ENCODE data around the gene TMEM19. TPM values are rescaled to one million over a fixed set of nuclear protein-coding genes. Genes with fewer than 3 reads are reported as not detected.
"Not testable (repeated sequence)": the region's sequence is repeated elsewhere in the genome, so short reads cannot be mapped to it uniquely, and the experiment has no call there.

Gene TMEM19
- total RNA-seq, 1 experiment from 2014 or later = 14.3 TPM

DNA sequence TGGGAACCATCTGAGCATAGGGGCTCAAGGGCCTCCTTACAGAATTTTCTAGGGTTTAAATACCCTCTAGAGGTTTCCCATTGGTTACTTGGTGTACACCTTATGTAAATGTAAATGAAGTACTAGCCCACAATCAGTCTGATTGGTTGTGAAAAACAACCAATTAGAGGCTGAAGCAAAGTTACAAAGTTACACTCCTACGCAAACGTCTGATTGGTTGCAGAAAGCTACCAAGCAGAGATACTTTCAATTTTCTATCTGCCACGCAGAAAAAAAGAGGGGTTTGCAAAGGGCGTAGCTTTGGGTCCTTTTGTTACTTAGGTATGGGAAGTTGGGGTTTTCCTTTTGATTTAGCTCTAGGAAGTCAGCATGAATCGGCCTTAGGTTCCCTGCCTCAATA is 1.8 kb upstream of the TMEM19 start:
- Histone ChIP-seq H2AFZ (ENCODE audit: low read length) (no peak overlapping the region), H3K79me2 (ENCODE audit: low read length) (peaks cover 19% of the 10 kb centered on the region), H3K4me3 (ENCODE audit: low read length) (no peak overlapping the region), H3K27ac (ENCODE audit: low read length) (no peak overlapping the region), H3K36me3 (ENCODE audit: low read depth, low read length) (no peaks in the 10 kb centered on the region), H3F3A (ENCODE audit: low read length, unreplicated experiment) (no peaks in the 10 kb centered on the region), H4K20me1 (ENCODE audit: low read length) (no peaks in the 10 kb centered on the region), H3K9ac (ENCODE audit: low read length) (no peak overlapping the region), H3K4me2 (ENCODE audit: low read length) (no peak overlapping the region), H3K27me3 (ENCODE audit: low read length) (no peaks in the 10 kb centered on the region), H3K9me2 (replicated peaks; ENCODE audit: low read length) (no peaks in the 10 kb centered on the region), H3K9me3 (ENCODE audit: low read length) (no peaks in the 10 kb centered on the region), H3K4me1 (ENCODE audit: insufficient read depth, low read length) (peaks cover 25% of the 10 kb centered on the region)
- intact Hi-C loops (cut with micrococcal nuclease) = no loop called here
- TF ChIP-seq EZH2phosphoT487 (IDR thresholded peaks at IDR 0.05; ENCODE audit: borderline replicate concordance, low read length) (no peak), EZH2 (IDR thresholded peaks at IDR 0.05; ENCODE audit: low read length, unreplicated experiment) (no peak)
- TF ChIP-seq, protein P1, sequence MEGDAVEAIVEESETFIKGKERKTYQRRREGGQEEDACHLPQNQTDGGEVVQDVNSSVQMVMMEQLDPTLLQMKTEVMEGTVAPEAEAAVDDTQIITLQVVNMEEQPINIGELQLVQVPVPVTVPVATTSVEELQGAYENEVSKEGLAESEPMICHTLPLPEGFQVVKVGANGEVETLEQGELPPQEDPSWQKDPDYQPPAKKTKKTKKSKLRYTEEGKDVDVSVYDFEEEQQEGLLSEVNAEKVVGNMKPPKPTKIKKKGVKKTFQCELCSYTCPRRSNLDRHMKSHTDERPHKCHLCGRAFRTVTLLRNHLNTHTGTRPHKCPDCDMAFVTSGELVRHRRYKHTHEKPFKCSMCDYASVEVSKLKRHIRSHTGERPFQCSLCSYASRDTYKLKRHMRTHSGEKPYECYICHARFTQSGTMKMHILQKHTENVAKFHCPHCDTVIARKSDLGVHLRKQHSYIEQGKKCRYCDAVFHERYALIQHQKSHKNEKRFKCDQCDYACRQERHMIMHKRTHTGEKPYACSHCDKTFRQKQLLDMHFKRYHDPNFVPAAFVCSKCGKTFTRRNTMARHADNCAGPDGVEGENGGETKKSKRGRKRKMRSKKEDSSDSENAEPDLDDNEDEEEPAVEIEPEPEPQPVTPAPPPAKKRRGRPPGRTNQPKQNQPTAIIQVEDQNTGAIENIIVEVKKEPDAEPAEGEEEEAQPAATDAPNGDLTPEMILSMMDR (conservative IDR thresholded peaks at IDR 0.05; ENCODE audit: low read depth, low read length) = no peak
- ATAC-seq (no peak), DNase-seq (no peak)
- CTCF ChIA-PET = interaction anchor here (0.6 kb wide), 1 partner anchor 21 kb away, joined by 4 read pairs; no protein-coding TSS in a partner anchor
- POLR2A ChIA-PET (ENCODE audit: unreplicated experiment) = no interaction called here
- BruUV-seq (replicated peaks) = no TSS peak

DNA sequence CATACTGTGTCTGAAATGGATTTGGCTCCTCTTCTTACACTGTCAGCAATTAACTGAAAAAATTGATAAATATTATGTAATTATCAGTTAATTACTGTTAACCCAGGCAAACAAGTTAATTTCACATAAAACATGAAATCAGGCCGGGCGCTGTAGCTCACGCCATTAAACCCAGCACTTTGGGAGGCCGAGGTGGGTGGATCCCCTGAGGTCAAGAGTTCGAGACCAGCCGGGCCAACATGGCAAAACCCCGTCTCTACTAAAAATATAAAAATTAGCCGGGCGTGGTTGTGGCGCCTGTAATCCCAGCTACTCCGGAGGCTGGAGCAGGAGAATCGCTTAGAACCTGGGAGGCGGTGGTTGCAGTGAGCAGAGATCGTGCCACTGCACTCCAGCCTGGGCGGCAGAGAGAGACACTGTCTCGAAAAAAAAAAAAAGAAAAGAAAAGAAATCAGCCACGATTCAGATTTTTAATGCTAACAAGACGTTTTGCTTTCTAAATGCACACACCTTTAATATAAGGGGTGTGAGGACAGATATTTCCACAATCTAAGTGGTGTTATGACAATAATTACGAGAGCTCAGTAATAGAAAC is 473 bp upstream of the TMEM19 start:
- peak overlapping the region; percentile 90 for H3K4me2 ChIP-seq (ENCODE audit: low read length)
- H3K4me3 ChIP-seq (ENCODE audit: low read length) = peak overlapping the region; percentile 69
- CTCF ChIA-PET = interaction anchor here (0.6 to 1.9 kb wide), 5 partner anchors 22 to 69 kb away, joined by 3 to 24 read pairs (median 5); partner anchors contain the start of genes RAB21 and ZFC3H1
- no peaks in the 10 kb centered on the region for H3K27me3 ChIP-seq (ENCODE audit: low read length)
- H4K20me1 ChIP-seq (ENCODE audit: low read length) = no peaks in the 10 kb centered on the region
- H3K27ac ChIP-seq (ENCODE audit: low read length) = peak overlapping the region; percentile 67
- no peaks in the 10 kb centered on the region for H3K36me3 ChIP-seq (ENCODE audit: low read depth, low read length)
- peak overlapping the region; percentile 91 for H2AFZ ChIP-seq (ENCODE audit: low read length)
- peaks cover 25% of the 10 kb centered on the region for H3K4me1 ChIP-seq (ENCODE audit: insufficient read depth, low read length)
- H3F3A ChIP-seq (ENCODE audit: low read length, unreplicated experiment) = no peaks in the 10 kb centered on the region
- peaks cover 19% of the 10 kb centered on the region for H3K79me2 ChIP-seq (ENCODE audit: low read length)
- intact Hi-C loops (cut with micrococcal nuclease) = no loop called here
- peak overlapping the region; percentile 83 for H3K9ac ChIP-seq (ENCODE audit: low read length)
- TF ChIP-seq EZH2 (IDR thresholded peaks at IDR 0.05; ENCODE audit: low read length, unreplicated experiment) = no peak
- TF ChIP-seq, protein P1 (conservative IDR thresholded peaks at IDR 0.05; ENCODE audit: low read depth, low read length) = no peak
- no peak for TF ChIP-seq EZH2phosphoT487 (IDR thresholded peaks at IDR 0.05; ENCODE audit: borderline replicate concordance, low read length)
- TSS peak; percentile 82 for BruUV-seq (replicated peaks)
- H3K9me3 ChIP-seq (ENCODE audit: low read length) = no peaks in the 10 kb centered on the region
- H3K9me2 ChIP-seq (replicated peaks; ENCODE audit: low read length) = no peaks in the 10 kb centered on the region
- ATAC-seq = no peak
- no peak for DNase-seq
- POLR2A ChIA-PET (ENCODE audit: unreplicated experiment) = interaction anchor here (0.5 to 1.2 kb wide), 3 partner anchors 21 to 1999 kb away, joined by 3 to 8 read pairs (median 3); partner anchors contain the start of gene THAP2

DNA sequence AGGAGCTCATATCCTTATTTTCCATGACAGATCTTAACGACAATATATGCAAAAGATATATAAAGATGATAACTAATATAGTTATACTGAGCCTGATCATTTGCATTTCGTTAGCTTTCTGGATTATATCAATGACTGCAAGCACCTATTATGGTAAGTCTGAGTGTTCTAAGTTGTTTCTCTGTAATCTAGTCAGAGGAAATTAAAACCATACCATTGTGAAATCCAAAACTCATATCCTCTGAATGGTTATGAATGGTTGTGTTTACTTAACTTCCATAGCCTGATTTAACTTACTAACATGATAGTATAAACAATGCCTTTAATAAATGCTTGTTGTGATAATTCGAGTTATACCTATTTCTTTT is 760 bp downstream of the TMEM19 start:
- peak; percentile 37 for DNase-seq
- ChIA-PET POLR2A (ENCODE audit: unreplicated experiment) (interaction anchor here (0.7 to 1.2 kb wide), 2 partner anchors 22 to 61 kb away, joined by 3 to 4 read pairs; partner anchors contain the start of gene THAP2), CTCF (interaction anchor here (0.5 to 1.9 kb wide), 8 partner anchors 16 to 933 kb away, joined by 3 to 24 read pairs (median 4); partner anchors contain the start of genes RAB21 and ZFC3H1)
- H3K9me3 ChIP-seq (ENCODE audit: low read length) = no peaks in the 10 kb centered on the region
- peak overlapping the region; percentile 69 for H3K4me3 ChIP-seq (ENCODE audit: low read length)
- peak overlapping the region; percentile 67 for H3K27ac ChIP-seq (ENCODE audit: low read length)
- no peaks in the 10 kb centered on the region for H3F3A ChIP-seq (ENCODE audit: low read length, unreplicated experiment)
- H3K36me3 ChIP-seq (ENCODE audit: low read depth, low read length) = no peaks in the 10 kb centered on the region
- peak overlapping the region; percentile 90 for H3K4me2 ChIP-seq (ENCODE audit: low read length)
- H3K9ac ChIP-seq (ENCODE audit: low read length) = peak overlapping the region; percentile 83
- H4K20me1 ChIP-seq (ENCODE audit: low read length) = no peaks in the 10 kb centered on the region
- peaks cover 19% of the 10 kb centered on the region for H3K79me2 ChIP-seq (ENCODE audit: low read length)
- no peak; the same call in 1 of the 2 replicates for ATAC-seq
- peaks cover 25% of the 10 kb centered on the region for H3K4me1 ChIP-seq (ENCODE audit: insufficient read depth, low read length)
- peak overlapping the region; percentile 91 for H2AFZ ChIP-seq (ENCODE audit: low read length)
- no peaks in the 10 kb centered on the region for H3K27me3 ChIP-seq (ENCODE audit: low read length)
- BruUV-seq (replicated peaks) = TSS peak; percentile 68
- intact Hi-C loops (cut with micrococcal nuclease) = loop anchor here (1.0 to 2.0 kb wide), 3 partner anchors 24 to 61 kb away; partner anchors contain the start of gene ZFC3H1
- H3K9me2 ChIP-seq (replicated peaks; ENCODE audit: low read length) = no peaks in the 10 kb centered on the region
- TF ChIP-seq EZH2 (IDR thresholded peaks at IDR 0.05; ENCODE audit: low read length, unreplicated experiment) (no peak), EZH2phosphoT487 (IDR thresholded peaks at IDR 0.05; ENCODE audit: borderline replicate concordance, low read length) (no peak)
- TF ChIP-seq, protein P1 (conservative IDR thresholded peaks at IDR 0.05; ENCODE audit: low read depth, low read length) = no peak

DNA sequence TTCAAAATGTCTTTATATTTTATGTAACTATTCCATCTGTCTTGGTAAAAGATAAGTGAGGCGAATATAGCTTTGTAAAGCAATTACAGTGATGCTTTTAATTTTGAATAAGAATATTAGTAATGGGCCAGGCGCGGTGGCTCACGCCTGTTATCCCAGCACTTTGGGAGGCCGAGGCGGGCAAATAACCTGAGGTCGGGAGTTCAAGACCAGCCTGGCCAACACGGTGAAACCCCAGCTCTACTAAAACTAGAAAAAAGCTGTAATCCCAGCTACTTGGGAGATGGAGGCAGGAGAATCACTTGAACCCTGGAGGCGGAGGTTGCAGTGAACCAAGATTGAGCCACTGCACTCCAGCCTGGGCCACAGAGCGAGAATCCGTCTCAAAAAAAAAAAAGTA is 1.3 kb downstream of the TMEM19 start:
- DNase-seq = not testable (repeated sequence)

More for the DNA sequence above, 1.3 kb downstream of the TMEM19 start:
- Histone ChIP-seq H2AFZ (ENCODE audit: low read length) (peak overlapping the region; percentile 91; the same call in 1 of the 2 replicates), H3K4me1 (ENCODE audit: insufficient read depth, low read length) (peaks cover 24% of the 10 kb centered on the region), H3K79me2 (ENCODE audit: low read length) (peaks cover 19% of the 10 kb centered on the region), H3K4me2 (ENCODE audit: low read length) (peak overlapping the region; percentile 90), H3K4me3 (ENCODE audit: low read length) (peak overlapping the region; percentile 69)
- H4K20me1 ChIP-seq (ENCODE audit: low read length); H3K9me3 ChIP-seq (ENCODE audit: low read length); H3K27ac ChIP-seq (ENCODE audit: low read length); H3K27me3 ChIP-seq (ENCODE audit: low read length); H3F3A ChIP-seq (ENCODE audit: low read length, unreplicated experiment); BruUV-seq (replicated peaks); H3K9me2 ChIP-seq (replicated peaks; ENCODE audit: low read length); H3K36me3 ChIP-seq (ENCODE audit: low read depth, low read length); POLR2A ChIA-PET (ENCODE audit: unreplicated experiment); H3K9ac ChIP-seq (ENCODE audit: low read length); ATAC-seq: not testable (repeated sequence)
- CTCF ChIA-PET = interaction anchor here (0.6 to 1.3 kb wide), 2 partner anchors 60 to 62 kb away, joined by 3 to 4 read pairs; no protein-coding TSS in a partner anchor
- intact Hi-C loops (cut with micrococcal nuclease) = loop anchor here (2.0 kb wide), 1 partner anchor 24 kb away; the partner anchor contains the start of gene ZFC3H1

Data from PC-3 (cell line).